ENCODE results near the gene IGSF21.

DNA sequence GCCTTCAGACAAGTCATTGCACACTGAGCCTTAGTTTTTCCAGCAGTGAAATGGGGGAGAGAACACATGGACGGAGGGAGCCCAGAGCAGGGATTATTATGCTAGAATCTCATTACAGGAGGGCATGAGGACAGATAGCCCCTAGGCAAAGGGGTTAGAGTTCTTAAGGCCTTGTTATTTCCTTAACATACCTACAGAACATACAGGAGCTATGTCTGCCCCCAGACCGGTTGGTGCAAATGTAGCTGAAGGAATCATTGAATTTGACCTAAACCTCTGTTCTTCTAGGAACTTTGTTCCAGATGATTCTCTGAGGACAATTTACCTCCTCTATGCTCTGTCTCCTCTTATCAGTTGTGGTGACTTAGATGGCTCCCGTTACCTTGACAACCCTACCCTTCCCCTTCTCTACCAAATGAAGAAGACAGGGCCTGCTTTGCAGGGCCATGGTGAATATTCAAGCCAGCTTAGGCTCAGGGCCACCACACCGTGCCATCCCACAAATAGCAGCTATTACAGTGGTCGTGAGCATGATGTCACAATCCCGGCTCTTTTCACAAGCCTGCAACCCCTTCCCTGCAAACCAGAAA, 156.9 kb downstream of the IGSF21 start:
- TF ChIP-seq POLR2A (IDR thresholded peaks at IDR 0.05; ENCODE audit: low read depth, low read length) (no peak), TAF1 (IDR thresholded peaks at IDR 0.05; ENCODE audit: low read depth, low read length) (no peak), POLR2AphosphoS5 (IDR thresholded peaks at IDR 0.05; ENCODE audit: low read depth, low read length) (no peak), PAX5 (IDR thresholded peaks at IDR 0.05; ENCODE audit: insufficient read depth, low read length, severe bottlenecking) (no peak)

Measured in GM12891 (cell line).